OCI-LY3 (cell line): ENCODE data around the gene LYPD6B.

Experiments
- CTCF ChIP-seq: fragments of 200-600, 300-600 bp; sonication (generic); IDR thresholded peaks from 2 replicates; pipeline ENCODE4 v1.5.1; 2014; ENCODE audit warnings: antibody characterized with exemption, low read length, low read depth
- EZH2phosphoT487 ChIP-seq: fragments of 200-600 bp; shearing (Covaris generic); IDR thresholded peaks from 2 replicates; pipeline ENCODE4 v1.6.1; 2018; ENCODE audit warnings: antibody characterized with exemption, mixed run types, low read depth

GRCh38 chr2:149047118-149047517 lies 8.6 kb downstream of the LYPD6B start:
- no peak for TF ChIP-seq CTCF
- TF ChIP-seq EZH2phosphoT487: no peak
